ENCODE results near the gene DVL1. TPM values are rescaled to one million over a fixed set of nuclear protein-coding genes. Genes with fewer than 3 reads are reported as not detected.

The DVL1 gene
- total and polyA plus RNA-seq, 4 donors: 39.2 to 79.1 (median 62.8) TPM

DNA sequence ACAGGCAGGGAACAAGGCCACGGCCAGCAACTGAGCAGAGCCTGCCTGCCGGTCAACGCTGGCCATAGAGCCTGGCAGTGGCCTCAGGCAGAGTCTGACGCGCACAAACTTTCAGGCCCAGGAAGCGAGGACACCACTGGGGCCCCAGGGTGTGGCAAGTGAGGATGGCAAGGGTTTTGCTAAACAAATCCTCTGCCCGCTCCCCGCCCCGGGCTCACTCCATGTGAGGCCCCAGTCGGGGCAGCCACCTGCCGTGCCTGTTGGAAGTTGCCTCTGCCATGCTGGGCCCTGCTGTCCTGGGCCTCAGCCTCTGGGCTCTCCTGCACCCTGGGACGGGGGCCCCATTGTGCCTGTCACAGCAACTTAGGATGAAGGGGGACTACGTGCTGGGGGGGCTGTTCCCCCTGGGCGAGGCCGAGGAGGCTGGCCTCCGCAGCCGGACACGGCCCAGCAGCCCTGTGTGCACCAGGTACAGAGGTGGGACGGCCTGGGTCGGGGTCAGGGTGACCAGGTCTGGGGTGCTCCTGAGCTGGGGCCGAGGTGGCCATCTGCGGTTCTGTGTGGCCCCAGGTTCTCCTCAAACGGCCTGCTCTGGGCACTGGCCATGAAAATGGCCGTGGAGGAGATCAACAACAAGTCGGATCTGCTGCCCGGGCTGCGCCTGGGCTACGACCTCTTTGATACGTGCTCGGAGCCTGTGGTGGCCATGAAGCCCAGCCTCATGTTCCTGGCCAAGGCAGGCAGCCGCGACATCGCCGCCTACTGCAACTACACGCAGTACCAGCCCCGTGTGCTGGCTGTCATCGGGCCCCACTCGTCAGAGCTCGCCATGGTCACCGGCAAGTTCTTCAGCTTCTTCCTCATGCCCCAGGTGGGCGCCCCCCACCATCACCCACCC, 17.9 kb downstream of the DVL1 start, which contains the start of gene TAS1R3:
TAS1R3 (plus strand) TSS at position 213 of the 898 bp plus-strand sequence; CDS start at position 279, 66 bp downstream.
- H3K9ac ChIP-seq (ENCODE audit: insufficient read depth in 1 of 2, low read length in 2 of 2): no peak within 1 kb of the TSS

DNA sequence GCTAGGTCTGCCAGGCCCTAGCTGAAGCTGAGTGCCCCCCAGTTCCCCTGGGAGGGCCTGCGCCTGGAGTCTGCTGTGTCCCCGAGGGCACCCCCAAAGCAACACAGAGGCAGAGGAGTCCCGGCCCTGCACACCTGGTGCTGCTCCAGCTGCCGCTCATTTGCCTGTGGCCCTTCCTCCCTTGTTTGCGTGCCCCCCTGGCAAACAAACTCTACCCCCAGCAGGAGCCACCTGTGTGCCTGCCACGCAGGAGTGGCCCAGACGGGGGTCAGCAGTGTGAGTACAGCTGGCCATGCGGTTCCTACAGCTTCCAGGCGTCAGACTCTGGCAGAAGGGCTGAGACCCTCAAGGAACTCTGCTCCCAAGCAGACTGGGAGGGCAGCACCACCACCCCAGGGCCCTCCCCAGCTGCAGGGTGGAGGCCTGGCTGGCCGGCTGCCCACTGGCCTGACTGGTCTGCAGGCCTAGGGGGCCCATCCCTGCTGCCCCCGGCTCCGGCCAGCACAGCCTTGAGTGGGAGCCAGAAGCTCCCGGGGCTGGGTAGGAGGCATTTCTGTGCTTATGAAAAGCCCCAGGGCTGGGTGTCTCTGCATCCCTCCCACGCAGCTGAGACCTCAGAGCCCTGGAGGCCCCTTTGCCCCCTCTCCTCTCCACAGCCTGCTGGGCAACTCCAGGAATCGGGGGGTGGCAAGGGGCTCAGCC, 18.7 kb downstream of the DVL1 start:
- 65 to 81% methylated on average over 15 of the region's 15 CpGs for WGBS, 2 donors
- H3K27ac ChIP-seq (ENCODE audit: low read depth in 1 of 2, low read length in 1 of 2): peak overlapping the region in 1 of 2 donors; percentile 6
- H3K4me3 ChIP-seq: no peak overlapping the region
- H3K27me3 ChIP-seq (ENCODE audit: control insufficient read depth in 3 of 3, insufficient read depth in 3 of 3, low read length in 2 of 3): no peaks in the 10 kb centered on the region
- TF ChIP-seq, protein P1, sequence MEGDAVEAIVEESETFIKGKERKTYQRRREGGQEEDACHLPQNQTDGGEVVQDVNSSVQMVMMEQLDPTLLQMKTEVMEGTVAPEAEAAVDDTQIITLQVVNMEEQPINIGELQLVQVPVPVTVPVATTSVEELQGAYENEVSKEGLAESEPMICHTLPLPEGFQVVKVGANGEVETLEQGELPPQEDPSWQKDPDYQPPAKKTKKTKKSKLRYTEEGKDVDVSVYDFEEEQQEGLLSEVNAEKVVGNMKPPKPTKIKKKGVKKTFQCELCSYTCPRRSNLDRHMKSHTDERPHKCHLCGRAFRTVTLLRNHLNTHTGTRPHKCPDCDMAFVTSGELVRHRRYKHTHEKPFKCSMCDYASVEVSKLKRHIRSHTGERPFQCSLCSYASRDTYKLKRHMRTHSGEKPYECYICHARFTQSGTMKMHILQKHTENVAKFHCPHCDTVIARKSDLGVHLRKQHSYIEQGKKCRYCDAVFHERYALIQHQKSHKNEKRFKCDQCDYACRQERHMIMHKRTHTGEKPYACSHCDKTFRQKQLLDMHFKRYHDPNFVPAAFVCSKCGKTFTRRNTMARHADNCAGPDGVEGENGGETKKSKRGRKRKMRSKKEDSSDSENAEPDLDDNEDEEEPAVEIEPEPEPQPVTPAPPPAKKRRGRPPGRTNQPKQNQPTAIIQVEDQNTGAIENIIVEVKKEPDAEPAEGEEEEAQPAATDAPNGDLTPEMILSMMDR (IDR thresholded peaks at IDR 0.05; ENCODE audit: control extremely low read depth, extremely low read depth): no peak
- ATAC-seq (ENCODE audit: insufficient read depth, low FRiP score) (no peak), DNase-seq (no peak)
- peaks cover 0 to 13% (median 5%) of the 10 kb centered on the region in 5 donors for H3K4me1 ChIP-seq (ENCODE audit: control insufficient read depth in 5 of 5, insufficient read depth in 5 of 5, low read length in 5 of 5)
- no peak overlapping the region for H3K9ac ChIP-seq (ENCODE audit: insufficient read depth in 1 of 2, low read length in 2 of 2)
- peaks cover 0 to 5% (median 0%) of the 10 kb centered on the region in 4 donors for H3K9me3 ChIP-seq (ENCODE audit: control insufficient read depth in 4 of 4, insufficient read depth in 3 of 4, low read length in 3 of 4)
- H3K36me3 ChIP-seq (ENCODE audit: control insufficient read depth in 4 of 4, insufficient read depth in 4 of 4, low read length in 4 of 4): peaks cover 0 to 24% (median 1%) of the 10 kb centered on the region in 4 donors

More for the DNA sequence above, 17.9 kb downstream of the DVL1 start, which contains the start of gene TAS1R3:
- TF ChIP-seq, protein P1 (IDR thresholded peaks at IDR 0.05; ENCODE audit: control extremely low read depth, extremely low read depth): no peak
- no peak within 1 kb of the TSS for H3K4me3 ChIP-seq
- H3K4me1 ChIP-seq (ENCODE audit: control insufficient read depth in 5 of 5, insufficient read depth in 5 of 5, low read length in 5 of 5): peaks cover 0 to 7% (median 0%) of the 10 kb centered on the region in 5 donors
- H3K9me3 ChIP-seq (ENCODE audit: control insufficient read depth in 4 of 4, insufficient read depth in 3 of 4, low read length in 3 of 4): peaks cover 0 to 5% (median 0%) of the 10 kb centered on the region in 4 donors
- peaks cover 0 to 32% (median 2%) of the 10 kb centered on the region in 4 donors for H3K36me3 ChIP-seq (ENCODE audit: control insufficient read depth in 4 of 4, insufficient read depth in 4 of 4, low read length in 4 of 4)
- DNase-seq: no peak
- no peak for ATAC-seq (ENCODE audit: insufficient read depth, low FRiP score)
- H3K27me3 ChIP-seq (ENCODE audit: control insufficient read depth in 3 of 3, insufficient read depth in 3 of 3, low read length in 2 of 3): no peaks in the 10 kb centered on the region
- WGBS, 2 donors: 71 to 81% methylated on average over 41 of the region's 41 CpGs
- peak within 1 kb of the TSS in 1 of 2 donors; percentile 6 for H3K27ac ChIP-seq (ENCODE audit: low read depth in 1 of 2, low read length in 1 of 2)

DNA sequence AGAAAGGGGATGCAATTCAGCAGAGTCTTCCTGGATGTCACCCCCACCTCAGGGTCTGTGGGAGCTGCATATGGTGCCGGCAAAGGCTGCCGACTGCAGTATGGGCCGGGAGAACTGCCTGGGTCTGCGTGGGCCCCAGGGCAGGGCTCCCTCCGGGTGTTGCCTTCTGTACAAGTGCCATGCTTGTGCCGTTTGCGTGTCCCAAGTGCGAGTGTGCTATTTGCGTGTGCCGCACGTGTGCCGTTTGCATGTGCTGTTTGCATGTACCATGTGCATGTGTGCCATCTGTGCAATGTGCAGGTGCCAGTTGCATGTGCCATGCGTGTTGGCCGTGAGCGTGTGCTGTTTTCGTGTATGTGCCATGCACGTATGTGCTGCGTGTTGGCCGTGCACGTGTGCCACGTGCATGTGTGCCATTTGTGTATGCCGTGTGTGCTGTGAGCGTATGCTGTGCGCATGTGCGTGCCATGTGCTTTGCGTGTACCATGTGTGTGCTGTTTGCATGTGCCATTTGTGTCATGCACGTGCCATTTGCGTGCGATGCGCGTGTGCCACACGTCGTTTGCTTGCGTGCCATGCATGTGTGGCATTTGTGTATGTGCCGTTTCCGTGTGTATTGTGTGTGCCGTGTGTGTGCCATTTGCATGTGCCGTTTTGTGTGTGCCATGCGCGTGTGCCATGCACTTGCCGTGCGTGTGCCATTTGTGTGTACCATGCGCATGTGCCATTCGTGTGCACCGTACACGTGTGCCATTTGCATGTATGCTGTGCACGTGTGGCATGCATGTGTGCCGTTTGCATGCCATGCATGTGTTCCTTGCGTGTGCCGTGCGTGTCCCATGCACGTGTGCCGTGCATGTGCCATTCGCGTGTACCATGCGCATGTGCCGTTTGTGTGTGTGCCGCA, 19.7 kb downstream of the DVL1 start:
- H3K9ac ChIP-seq (ENCODE audit: insufficient read depth in 1 of 2, low read length in 2 of 2): no peak overlapping the region
- peaks cover 0 to 18% (median 0%) of the 10 kb centered on the region in 4 donors for H3K36me3 ChIP-seq (ENCODE audit: control insufficient read depth in 4 of 4, insufficient read depth in 4 of 4, low read length in 4 of 4)
- DNase-seq: no peak
- ATAC-seq (ENCODE audit: insufficient read depth, low FRiP score): no peak
- TF ChIP-seq, protein P1 (IDR thresholded peaks at IDR 0.05; ENCODE audit: control extremely low read depth, extremely low read depth): no peak
- H3K9me3 ChIP-seq (ENCODE audit: control insufficient read depth in 4 of 4, insufficient read depth in 3 of 4, low read length in 3 of 4): peaks cover 0 to 5% (median 0%) of the 10 kb centered on the region in 4 donors
- WGBS, 2 donors: 93 to 94% methylated on average over 58 of the region's 58 CpGs
- no peak overlapping the region for H3K27ac ChIP-seq (ENCODE audit: low read depth in 1 of 2, low read length in 1 of 2)
- H3K27me3 ChIP-seq (ENCODE audit: control insufficient read depth in 3 of 3, insufficient read depth in 3 of 3, low read length in 2 of 3): no peaks in the 10 kb centered on the region
- H3K4me3 ChIP-seq: no peak overlapping the region
- H3K4me1 ChIP-seq (ENCODE audit: control insufficient read depth in 5 of 5, insufficient read depth in 5 of 5, low read length in 5 of 5): peaks cover 0 to 15% (median 8%) of the 10 kb centered on the region in 5 donors

Data from lung (tissue), 12 donors.